SK-N-MC (cell line): ENCODE results near the gene CX3CR1.

Source experiments
- EZH2 ChIP-seq: fragments of 200-600 bp; sonication (generic); IDR thresholded peaks from one replicate; pipeline ENCODE4 v1.6.1; 2017; ENCODE audit warnings: antibody characterized with exemption
- FOXP2 ChIP-seq: optimal IDR thresholded peaks from 2 replicates; pipeline ENCODE3; 2011; ENCODE audit warnings: mild to moderate bottlenecking, moderate library complexity; ENCODE audit not compliant: insufficient read depth; ENCODE audit errors: extremely low read length, control extremely low read depth
- POLR2AphosphoS5 ChIP-seq: IDR thresholded peaks from 2 replicates; pipeline ENCODE4 v1.6.1; 2012; ENCODE audit warnings: mild to moderate bottlenecking, low read depth, low read length, borderline replicate concordance

DNA sequence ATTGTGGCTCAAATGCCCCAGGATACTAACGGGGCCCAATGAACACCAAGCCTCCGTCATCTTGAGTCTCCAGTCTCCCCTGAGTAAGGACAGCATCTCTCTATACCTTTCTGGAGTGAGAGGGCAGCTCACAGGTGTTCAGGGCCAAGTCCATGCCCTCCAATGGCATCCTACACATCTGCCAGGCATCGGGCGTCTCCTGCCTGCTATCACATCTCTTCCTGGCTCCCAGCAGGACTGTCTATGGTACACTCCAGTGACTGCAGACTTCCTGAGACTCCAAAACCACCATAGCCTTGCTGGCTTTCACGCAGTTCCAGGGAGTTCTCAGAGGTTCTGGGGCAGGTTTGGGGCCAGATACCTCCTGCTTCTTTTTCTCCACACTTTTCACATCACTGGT, 28.3 kb downstream of the CX3CR1 start:
- TF ChIP-seq EZH2 = no peak
- TF ChIP-seq POLR2AphosphoS5 = no peak
- TF ChIP-seq FOXP2 = no peak
